Naive thymus-derived CD4-positive, alpha-beta T cell (primary cell): Measurements from ENCODE around the gene FBXO22. TPM values are rescaled to one million over a fixed set of nuclear protein-coding genes. Genes with fewer than 3 reads are reported as not detected.
"Not testable (repeated sequence)": the region's sequence is repeated elsewhere in the genome, so short reads cannot be mapped to it uniquely, and the experiment has no call there.

Experiments
- ATAC-seq: fragments of 150-1000 bp; cut with Tn5 transposase; 2 replicates; pipeline ENCODE4 v1.10.0; 2021; ENCODE audit warnings: mild to moderate bottlenecking, moderate library complexity
- CTCF ChIA-PET: fragments of 350-600 bp; sonication (Branson Sonifier 250); formaldehyde crosslinking; loops from one replicate; lab custom pipeline; 2021; ENCODE audit warnings: antibody characterized with exemption; lab: Charles Lee
- POLR2A ChIA-PET: fragments of 350-600 bp; sonication (Branson Sonifier 250); formaldehyde crosslinking; loops from one replicate; lab custom pipeline; 2021; ENCODE audit warnings: antibody characterized with exemption, inconsistent platforms; lab: Charles Lee
- DNase-seq, 9 donors: peaks; one replicate each; pipeline versions ENCODE4 v3.0.0 to v3.0.0-alpha.2; 2020 to 2022; ENCODE audit warnings: mixed read lengths in 1 of 9
- H3K27ac ChIP-seq: one replicate; pipeline ENCODE4 v1.7.0; 2013; ENCODE audit warnings: mild to moderate bottlenecking, low read depth, low read length, moderate library complexity
- H3K27me3 ChIP-seq, 2 donors: one replicate each; pipeline ENCODE4 v1.7.0; 2013; ENCODE audit warnings: low read length in 2 of 2, mild to moderate bottlenecking in 2 of 2, moderate library complexity in 2 of 2; ENCODE audit not compliant: control insufficient read depth in 2 of 2, insufficient read depth in 2 of 2
- H3K36me3 ChIP-seq, 3 experiments: 1 replicate in 2 of 3; 2 replicates in 1 of 3; pipeline ENCODE4 v1.7.0; 2013; ENCODE audit warnings: low read length in 3 of 3, mild to moderate bottlenecking in 3 of 3, moderate library complexity in 1 of 3; ENCODE audit not compliant: insufficient read depth in 3 of 3, control insufficient read depth in 2 of 3
- H3K4me1 ChIP-seq, 2 donors: one replicate each; pipeline ENCODE4 v1.7.0; 2013; ENCODE audit warnings: low read length in 2 of 2, mild to moderate bottlenecking in 2 of 2, moderate library complexity in 1 of 2; ENCODE audit not compliant: control insufficient read depth in 2 of 2, insufficient read depth in 2 of 2
- H3K4me3 ChIP-seq: 2 replicates; pipeline ENCODE4 v1.7.0; 2013; ENCODE audit warnings: mild to moderate bottlenecking, low read length
- H3K9me3 ChIP-seq, 3 experiments: 1 replicate in 2 of 3; 2 replicates in 1 of 3; pipeline ENCODE4 v1.7.0; 2013; ENCODE audit warnings: low read length in 3 of 3; ENCODE audit not compliant: control insufficient read depth in 2 of 3
- H3K27ac Mint-ChIP-seq, 9 donors: one replicate each; pipeline ENCODE4 v1.8.0; 2020 to 2022; ENCODE audit warnings: mixed read lengths in 9 of 9, mild to moderate bottlenecking in 8 of 9, moderate library complexity in 5 of 9, inconsistent platforms in 2 of 9
- H3K27me3 Mint-ChIP-seq, 5 donors: one replicate each; pipeline ENCODE4 v1.8.0; 2021 to 2022; ENCODE audit warnings: mixed read lengths in 5 of 5, mild to moderate bottlenecking in 1 of 5
- H3K36me3 Mint-ChIP-seq, 5 donors: one replicate each; pipeline ENCODE4 v1.8.0; 2020 to 2022; ENCODE audit warnings: mixed read lengths in 5 of 5, mild to moderate bottlenecking in 3 of 5, inconsistent platforms in 1 of 5
- H3K4me1 Mint-ChIP-seq, 7 donors: one replicate each; pipeline ENCODE4 v1.8.0; 2020 to 2022; ENCODE audit warnings: mixed read lengths in 7 of 7, mild to moderate bottlenecking in 3 of 7, inconsistent platforms in 1 of 7
- H3K4me3 Mint-ChIP-seq, 10 donors: one replicate each; pipeline ENCODE4 v1.8.0; 2020 to 2022; ENCODE audit warnings: mild to moderate bottlenecking in 10 of 10, mixed read lengths in 10 of 10, moderate library complexity in 6 of 10, inconsistent platforms in 2 of 10
- H3K9me3 Mint-ChIP-seq, 11 donors: one replicate each; pipeline ENCODE4 v1.8.0; 2020 to 2022; ENCODE audit warnings: mixed read lengths in 11 of 11, mild to moderate bottlenecking in 4 of 11, inconsistent platforms in 1 of 11, moderate library complexity in 1 of 11
- intact Hi-C, 2 donors: fragments of 100-400 bp; cut with micrococcal nuclease; formaldehyde crosslinking; loops; one replicate each; pipeline ENCODE4 v1.15.1; 2023
- polyA plus RNA-seq, 2 donors: library from polyadenylated mRNA; unstranded; fragments of 300-500 nt; fragmentation: Illumina TruSeq; gene quantifications; one replicate each; pipeline ENCODE4 v1.2.3, GENCODE V29; 2021
- total RNA-seq, 6 experiments: library from RNA in 5 of 6; stranded (reverse) in 5 of 6; gene quantifications; 1 replicate in 5 of 6; 2 replicates in 1 of 6; pipeline ENCODE4 v1.2.3 and lab custom pipeline; 2021 to 2026

The FBXO22 gene
- total and polyA plus RNA-seq, 7 experiments from 2014 or later, result 9.7 to 34.5 (median 15.3) TPM

DNA sequence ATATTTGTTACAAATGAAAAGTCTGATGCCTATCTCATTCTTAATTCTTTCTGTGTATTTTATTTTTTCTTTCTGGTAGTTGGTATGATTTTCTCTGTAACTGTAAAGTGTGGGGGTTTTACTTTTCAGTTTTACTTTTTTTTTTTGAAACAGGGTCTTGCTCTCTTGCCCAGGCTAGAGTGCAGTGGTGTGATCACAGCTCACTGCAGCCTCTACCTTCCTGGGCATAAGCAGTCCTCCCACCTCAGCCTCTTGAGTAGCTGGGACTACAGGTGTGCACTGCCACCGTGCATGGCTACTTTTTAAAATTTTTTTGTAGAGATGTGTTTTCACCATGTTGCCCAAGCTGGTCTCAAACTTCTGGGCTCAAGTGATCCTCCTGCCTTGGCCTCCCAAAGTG lies 37.6 kb upstream of the FBXO22 start:
- H3K9me3 ChIP-seq, H3K27ac ChIP-seq, H3K36me3 ChIP-seq, H3K9me3 Mint-ChIP-seq, H3K27me3 Mint-ChIP-seq, H3K4me3 ChIP-seq, DNase-seq, H3K4me3 Mint-ChIP-seq, H3K4me1 ChIP-seq, POLR2A ChIA-PET, H3K27me3 ChIP-seq, intact Hi-C loops, ATAC-seq, CTCF ChIA-PET: not testable (repeated sequence)
- peaks cover 9 to 54% (median 16%) of the 10 kb centered on the region in 5 donors for H3K36me3 Mint-ChIP-seq
- peaks cover 30 to 61% (median 44%) of the 10 kb centered on the region in 7 donors for H3K4me1 Mint-ChIP-seq
- peak overlapping the region in 4 of 9 donors; percentile 25 to 60 (median 46) for H3K27ac Mint-ChIP-seq

GRCh38 chr15:75866916-75867315 lies 36.8 kb upstream of the FBXO22 start:
- H3K4me3 Mint-ChIP-seq, result no peak overlapping the region
- H3K27ac Mint-ChIP-seq, result peak overlapping the region in 3 of 9 donors; percentile 40 to 57 (median 48)
- peaks cover 0 to 9% (median 7%) of the 10 kb centered on the region in 3 experiments for H3K36me3 ChIP-seq
- ATAC-seq (no peak), DNase-seq (no peak)
- H3K9me3 ChIP-seq, result no peaks in the 10 kb centered on the region
- no peaks in the 10 kb centered on the region for H3K4me1 ChIP-seq
- H3K36me3 Mint-ChIP-seq, result peaks cover 11 to 52% (median 13%) of the 10 kb centered on the region in 5 donors
- peaks cover 30 to 58% (median 44%) of the 10 kb centered on the region in 7 donors for H3K4me1 Mint-ChIP-seq
- H3K27me3 ChIP-seq, result no peaks in the 10 kb centered on the region
- H3K9me3 Mint-ChIP-seq, result no peaks in the 10 kb centered on the region
- ChIA-PET CTCF (interaction anchor here (0.6 kb wide), 1 partner anchor 24 kb away, joined by 8 read pairs; no protein-coding TSS in a partner anchor), POLR2A (no interaction called here)
- intact Hi-C loops, result no loop called here
- no peak overlapping the region for H3K4me3 ChIP-seq
- H3K27me3 Mint-ChIP-seq, result no peaks in the 10 kb centered on the region
- H3K27ac ChIP-seq, result no peak overlapping the region

GRCh38 chr15:75867449-75867848 lies 36.2 kb upstream of the FBXO22 start:
- Histone ChIP-seq H3K27me3 (no peaks in the 10 kb centered on the region), H3K4me1 (no peaks in the 10 kb centered on the region), H3K9me3 (no peaks in the 10 kb centered on the region), H3K27ac (no peak overlapping the region), H3K36me3 (peaks cover 0 to 9% (median 7%) of the 10 kb centered on the region in 3 experiments), H3K4me3 (no peak overlapping the region)
- no peak for ATAC-seq
- peak overlapping the region in 4 of 9 donors; percentile 40 to 57 (median 52) for H3K27ac Mint-ChIP-seq
- POLR2A ChIA-PET, result no interaction called here
- H3K4me3 Mint-ChIP-seq, result no peak overlapping the region
- H3K36me3 Mint-ChIP-seq, result peaks cover 11 to 55% (median 17%) of the 10 kb centered on the region in 5 donors
- CTCF ChIA-PET, result interaction anchor here (0.6 kb wide), 1 partner anchor 24 kb away, joined by 8 read pairs; no protein-coding TSS in a partner anchor
- H3K4me1 Mint-ChIP-seq, result peaks cover 26 to 55% (median 44%) of the 10 kb centered on the region in 7 donors
- H3K9me3 Mint-ChIP-seq, result no peaks in the 10 kb centered on the region
- intact Hi-C loops, result no loop called here
- no peaks in the 10 kb centered on the region for H3K27me3 Mint-ChIP-seq
- no peak for DNase-seq

DNA sequence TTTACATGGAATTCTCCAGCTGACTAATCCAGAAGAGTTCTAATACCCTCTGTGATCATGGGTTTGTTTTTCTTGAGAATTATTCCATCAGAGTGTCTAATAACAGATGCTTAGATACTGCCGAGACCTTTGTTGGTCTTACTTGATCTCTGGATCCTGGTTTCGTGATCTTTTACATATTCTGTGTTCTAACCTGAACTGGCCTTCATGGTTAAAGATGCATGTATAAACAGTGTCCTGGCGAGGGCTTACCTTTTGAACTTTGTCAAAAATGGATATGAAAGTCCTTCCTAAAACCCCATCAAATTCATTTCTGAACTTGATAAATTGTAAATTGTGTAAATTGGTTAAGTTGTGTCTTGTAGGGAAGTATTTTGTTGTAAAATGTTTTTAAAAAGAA lies 35.7 kb upstream of the FBXO22 start:
- Histone ChIP-seq H3K4me3 (no peak overlapping the region), H3K36me3 (peaks cover 0 to 9% (median 7%) of the 10 kb centered on the region in 3 experiments), H3K9me3 (no peaks in the 10 kb centered on the region), H3K27ac (no peak overlapping the region), H3K4me1 (no peaks in the 10 kb centered on the region), H3K27me3 (no peaks in the 10 kb centered on the region)
- POLR2A ChIA-PET, result no interaction called here
- intact Hi-C loops, result no loop called here
- no peak for ATAC-seq
- Mint-ChIP-seq H3K4me1 (peaks cover 21 to 51% (median 43%) of the 10 kb centered on the region in 7 donors), H3K4me3 (no peak overlapping the region), H3K36me3 (peaks cover 9 to 57% (median 17%) of the 10 kb centered on the region in 5 donors), H3K9me3 (no peaks in the 10 kb centered on the region), H3K27me3 (no peaks in the 10 kb centered on the region), H3K27ac (peak overlapping the region in 1 of 9 donors; percentile 40)
- DNase-seq, result no peak
- CTCF ChIA-PET, result no interaction called here

DNA sequence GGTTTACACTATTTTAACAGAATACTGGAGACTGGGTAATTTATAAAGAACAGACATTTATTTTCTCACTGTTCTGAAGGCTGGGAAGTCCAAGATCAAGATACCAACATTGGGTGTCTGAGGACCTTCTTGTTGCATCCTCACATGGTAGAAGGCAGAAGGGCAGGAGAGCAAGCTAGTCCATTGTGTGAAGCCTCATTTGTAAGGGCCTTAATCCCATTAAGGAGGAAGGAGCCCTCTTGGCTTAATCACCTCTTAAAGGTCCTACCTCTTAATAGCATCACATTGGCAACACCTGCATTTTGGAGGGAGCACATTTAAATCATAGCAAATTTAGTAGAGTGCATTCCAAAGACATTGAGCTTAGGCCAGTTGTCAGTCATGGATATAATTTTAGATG lies 34.2 kb upstream of the FBXO22 start:
- H3K27ac ChIP-seq, result no peak overlapping the region

GRCh38 chr15:75871589-75871988 lies 32.1 kb upstream of the FBXO22 start:
- peaks cover 22 to 69% (median 42%) of the 10 kb centered on the region in 5 donors for H3K36me3 Mint-ChIP-seq
- H3K9me3 ChIP-seq, H3K9me3 Mint-ChIP-seq, POLR2A ChIA-PET, H3K4me3 Mint-ChIP-seq, H3K27ac Mint-ChIP-seq, H3K27me3 ChIP-seq, H3K4me1 ChIP-seq, H3K4me3 ChIP-seq, H3K27ac ChIP-seq, intact Hi-C loops, ATAC-seq, DNase-seq, H3K27me3 Mint-ChIP-seq, CTCF ChIA-PET: not testable (repeated sequence)
- H3K36me3 ChIP-seq, result peaks cover 0 to 25% (median 12%) of the 10 kb centered on the region in 3 experiments
- peaks cover 14 to 24% (median 20%) of the 10 kb centered on the region in 7 donors for H3K4me1 Mint-ChIP-seq

More for the DNA sequence above, 34.2 kb upstream of the FBXO22 start:
- Histone ChIP-seq H3K27me3 (no peaks in the 10 kb centered on the region), H3K4me1 (no peaks in the 10 kb centered on the region), H3K9me3 (no peaks in the 10 kb centered on the region), H3K4me3 (no peak overlapping the region), H3K36me3 (peaks cover 0 to 21% (median 7%) of the 10 kb centered on the region in 3 experiments)
- H3K27me3 Mint-ChIP-seq, result no peaks in the 10 kb centered on the region
- CTCF ChIA-PET, result no interaction called here
- no peaks in the 10 kb centered on the region for H3K9me3 Mint-ChIP-seq
- POLR2A ChIA-PET, result no interaction called here
- ATAC-seq (no peak), DNase-seq (no peak)
- peaks cover 17 to 64% (median 27%) of the 10 kb centered on the region in 5 donors for H3K36me3 Mint-ChIP-seq
- no peak overlapping the region for H3K27ac Mint-ChIP-seq
- intact Hi-C loops, result no loop called here
- no peak overlapping the region for H3K4me3 Mint-ChIP-seq
- peaks cover 22 to 41% (median 35%) of the 10 kb centered on the region in 7 donors for H3K4me1 Mint-ChIP-seq

- ChIA-PET POLR2A (no interaction called here), CTCF (no interaction called here)
- Mint-ChIP-seq H3K27ac (no peak overlapping the region), H3K4me1 (peaks cover 5 to 15% (median 10%) of the 10 kb centered on the region in 7 donors), H3K9me3 (no peaks in the 10 kb centered on the region), H3K4me3 (no peak overlapping the region), H3K36me3 (peaks cover 22 to 65% (median 42%) of the 10 kb centered on the region in 5 donors), H3K27me3 (no peaks in the 10 kb centered on the region)
- no peaks in the 10 kb centered on the region for H3K4me1 ChIP-seq
- no peak for DNase-seq
- H3K27ac ChIP-seq, result no peak overlapping the region
- no peaks in the 10 kb centered on the region for H3K9me3 ChIP-seq
- no peaks in the 10 kb centered on the region for H3K27me3 ChIP-seq
- no peak overlapping the region for H3K4me3 ChIP-seq
- no peak for ATAC-seq
- peaks cover 0 to 25% (median 12%) of the 10 kb centered on the region in 3 experiments for H3K36me3 ChIP-seq
- intact Hi-C loops, result no loop called here
Measured at GRCh38 chr15:75872403-75872990, 31.2 kb upstream of the FBXO22 start.
